ENCODE measurements around the gene CASP9.

Gene CASP9

DNA sequence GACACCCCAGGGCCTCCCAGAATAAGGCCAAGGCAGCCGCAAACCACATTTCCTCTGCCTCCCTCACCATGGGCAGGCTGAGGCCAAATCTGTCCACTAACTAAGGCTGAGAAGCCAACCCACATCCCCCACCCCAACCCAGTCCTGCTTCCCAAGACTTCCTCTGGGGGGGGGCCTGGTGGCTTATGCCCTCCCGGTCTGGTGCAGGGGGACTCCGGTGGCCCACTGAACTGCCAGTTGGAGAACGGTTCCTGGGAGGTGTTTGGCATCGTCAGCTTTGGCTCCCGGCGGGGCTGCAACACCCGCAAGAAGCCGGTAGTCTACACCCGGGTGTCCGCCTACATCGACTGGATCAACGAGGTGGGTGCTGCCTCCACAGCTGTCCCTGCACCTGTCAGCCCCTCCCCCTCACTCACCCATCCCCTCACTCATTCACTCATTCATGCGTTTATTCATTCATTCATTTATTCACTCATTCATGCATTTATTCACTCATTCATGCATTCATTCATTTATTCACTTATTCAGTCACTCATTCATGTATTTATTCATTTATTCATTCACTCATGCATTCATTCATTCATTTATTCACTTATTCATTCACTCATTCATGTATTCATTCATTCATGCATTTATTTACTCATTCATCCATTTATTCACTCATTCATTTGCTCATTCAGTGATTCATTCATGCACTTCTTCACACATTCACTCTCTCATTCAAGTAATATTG lies 78.5 kb downstream of the CASP9 start:
- DNase-seq, result no peak

DNA sequence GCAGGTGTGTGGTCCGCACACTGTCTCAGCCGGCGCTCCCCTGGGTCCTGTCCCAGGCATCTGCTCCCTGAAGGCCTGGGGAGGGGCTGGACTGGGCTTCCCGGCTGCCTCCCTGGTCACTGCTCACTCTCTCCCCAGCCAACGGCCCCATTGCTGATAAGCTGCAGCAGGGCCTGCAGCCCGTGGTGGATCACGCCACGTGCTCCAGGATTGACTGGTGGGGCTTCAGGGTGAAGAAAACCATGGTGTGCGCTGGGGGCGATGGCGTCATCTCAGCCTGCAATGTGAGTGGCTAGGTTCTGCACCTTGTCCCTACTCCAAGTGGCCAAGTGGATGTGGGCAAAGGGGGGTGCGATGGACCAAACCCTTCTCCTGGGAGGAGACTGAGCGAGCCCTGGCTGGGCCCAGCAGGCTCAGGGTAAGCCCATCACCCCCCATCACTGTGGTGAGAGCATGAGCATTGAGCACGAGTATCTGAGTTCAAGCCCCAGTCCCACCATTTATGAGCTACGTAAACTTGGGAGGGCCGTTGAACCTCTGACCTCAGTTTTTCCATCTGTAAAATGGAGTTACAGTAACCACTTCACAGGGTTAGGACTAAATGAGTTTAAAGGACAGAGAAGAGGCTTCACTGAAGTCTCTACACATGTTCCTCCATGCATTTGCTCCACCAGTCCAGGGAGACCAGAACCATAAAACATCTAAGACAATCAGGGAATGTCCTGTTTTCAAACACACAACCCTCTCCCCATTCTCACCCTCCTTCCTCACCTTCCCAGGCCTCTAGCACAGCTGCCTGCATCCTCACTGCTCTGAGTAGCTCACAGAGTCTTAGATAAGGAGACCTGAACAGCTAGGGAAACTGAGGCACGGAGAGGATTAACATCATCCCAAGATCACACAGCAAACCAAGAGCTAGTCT lies 79.3 kb downstream of the CASP9 start:
- DNase-seq, result no peak

DNA sequence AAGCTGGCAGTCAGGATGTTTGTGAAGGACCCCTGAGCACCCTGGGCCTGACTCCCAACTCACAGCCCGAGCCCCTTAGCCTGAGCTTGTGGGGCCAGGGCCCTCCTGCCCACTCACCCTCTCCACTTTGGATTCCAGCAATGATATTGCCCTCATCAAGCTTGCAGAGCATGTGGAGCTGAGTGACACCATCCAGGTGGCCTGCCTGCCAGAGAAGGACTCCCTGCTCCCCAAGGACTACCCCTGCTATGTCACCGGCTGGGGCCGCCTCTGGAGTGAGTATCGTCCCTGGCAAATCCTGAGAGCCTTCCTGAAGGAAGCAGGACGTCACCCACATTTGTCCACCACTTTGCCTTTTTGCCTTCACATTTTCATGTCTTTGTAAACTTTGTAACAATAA lies 80.7 kb downstream of the CASP9 start:
- DNase-seq, result no peak

DNA sequence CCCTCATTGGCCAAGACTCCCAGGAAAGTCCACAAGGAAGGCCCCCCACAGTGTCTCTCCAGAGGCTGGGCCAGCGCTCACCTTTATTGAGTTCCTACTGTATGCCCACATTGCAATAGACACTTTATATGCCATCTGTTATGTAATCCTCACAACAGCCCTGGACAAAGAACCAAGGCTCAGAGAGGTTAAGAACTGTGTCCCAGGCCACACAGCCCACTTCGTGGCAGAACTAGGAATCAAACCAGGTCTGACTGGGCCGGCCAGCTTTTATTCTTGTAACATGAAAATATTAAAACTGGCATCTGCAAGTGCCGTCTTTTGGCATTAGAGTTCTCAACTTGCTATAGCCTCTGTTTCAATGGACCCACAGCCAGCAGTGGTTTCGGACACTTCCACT lies 81.3 kb downstream of the CASP9 start:
- no peak for DNase-seq

DNA sequence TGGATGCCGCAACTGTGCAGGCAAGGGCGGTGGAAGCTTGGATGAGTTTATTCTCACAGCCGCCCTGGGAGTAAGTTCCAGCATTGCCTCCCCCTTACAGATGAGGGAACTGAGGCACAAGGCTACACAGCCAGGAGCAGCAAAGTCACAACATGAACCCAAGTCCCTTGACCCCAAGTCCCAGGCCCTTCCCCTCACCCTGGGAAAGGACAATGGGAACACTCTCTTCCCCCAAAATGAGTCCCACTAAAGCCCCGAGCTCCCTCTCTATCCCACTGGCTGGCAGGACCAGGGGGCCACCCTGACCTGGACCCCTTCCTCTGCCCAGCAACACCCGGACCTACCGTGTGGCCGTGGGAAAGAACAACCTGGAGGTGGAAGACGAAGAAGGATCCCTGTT lies 81.9 kb downstream of the CASP9 start:
- DNase-seq, result no peak

All from fibroblast of skin of scalp (primary cell).